Panc1 (cell line): Measurements from ENCODE around the gene TTLL11.

Source experiments
- REST ChIP-seq, 2 experiments: IDR thresholded peaks; 2 replicates each; pipeline ENCODE4 v1.6.1; 2011 to 2012; ENCODE audit warnings: low read depth in 2 of 2, control low read depth in 1 of 2, low read length in 1 of 2, mild to moderate bottlenecking in 1 of 2, moderate library complexity in 1 of 2; ENCODE audit not compliant: insufficient read depth in 1 of 2
- TCF7L2 ChIP-seq: IDR thresholded peaks from 2 replicates; pipeline ENCODE4 v1.6.1; 2011; ENCODE audit warnings: mild to moderate bottlenecking, low read depth, low read length, inconsistent platforms
- TF ChIP-seq, protein P1 (sequence below): fragments of 450-650 bp; IDR thresholded peaks from 2 replicates; pipeline ENCODE4 v1.5.1; 2017; ENCODE audit warnings: mild to moderate bottlenecking

GRCh38 chr9:122138560-122139268 is 45.6 kb upstream of the TTLL11 start:
- TF ChIP-seq, protein P1, sequence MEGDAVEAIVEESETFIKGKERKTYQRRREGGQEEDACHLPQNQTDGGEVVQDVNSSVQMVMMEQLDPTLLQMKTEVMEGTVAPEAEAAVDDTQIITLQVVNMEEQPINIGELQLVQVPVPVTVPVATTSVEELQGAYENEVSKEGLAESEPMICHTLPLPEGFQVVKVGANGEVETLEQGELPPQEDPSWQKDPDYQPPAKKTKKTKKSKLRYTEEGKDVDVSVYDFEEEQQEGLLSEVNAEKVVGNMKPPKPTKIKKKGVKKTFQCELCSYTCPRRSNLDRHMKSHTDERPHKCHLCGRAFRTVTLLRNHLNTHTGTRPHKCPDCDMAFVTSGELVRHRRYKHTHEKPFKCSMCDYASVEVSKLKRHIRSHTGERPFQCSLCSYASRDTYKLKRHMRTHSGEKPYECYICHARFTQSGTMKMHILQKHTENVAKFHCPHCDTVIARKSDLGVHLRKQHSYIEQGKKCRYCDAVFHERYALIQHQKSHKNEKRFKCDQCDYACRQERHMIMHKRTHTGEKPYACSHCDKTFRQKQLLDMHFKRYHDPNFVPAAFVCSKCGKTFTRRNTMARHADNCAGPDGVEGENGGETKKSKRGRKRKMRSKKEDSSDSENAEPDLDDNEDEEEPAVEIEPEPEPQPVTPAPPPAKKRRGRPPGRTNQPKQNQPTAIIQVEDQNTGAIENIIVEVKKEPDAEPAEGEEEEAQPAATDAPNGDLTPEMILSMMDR, result no peak
- TF ChIP-seq REST (IDR thresholded peaks at IDR 0.05; ENCODE audit: insufficient read depth in 1 of 2, low read depth in 2 of 2, low read length in 1 of 2) (no peak), TCF7L2 (no peak)
